GM12892 (cell line): ENCODE measurements around the gene CDON.

Source experiments
- POLR2A ChIP-seq: IDR thresholded peaks from 2 replicates; pipeline ENCODE4 v1.6.1; 2011; ENCODE audit warnings: low read depth, low read length, control low read depth
- POLR2AphosphoS5 ChIP-seq: IDR thresholded peaks from 2 replicates; pipeline ENCODE4 v1.6.1; 2011; ENCODE audit warnings: low read depth, low read length, control low read depth

GRCh38 chr11:125955856-125956255 is 106.8 kb downstream of the CDON start:
- TF ChIP-seq POLR2A (no peak), POLR2AphosphoS5 (no peak)
